A549 treated with GW870086 at 1 μM for 4 hours (cell line): ENCODE results near the gene UBA52. TPM values are rescaled to one million over a fixed set of nuclear protein-coding genes. Genes with fewer than 3 reads are reported as not detected.

ENCODE experiments used
- total RNA-seq: library from RNA; stranded (reverse); fragments of 200-300 nt; extraction: Qiagen RNA extraction; gene quantifications from 5 replicates; pipeline ENCODE4 v1.2.3, GENCODE V29; 2022; ENCODE audit warnings: low read depth

The UBA52 gene
- 1,104 to 1,219 TPM (median 1,137 TPM) in 5 replicates for total RNA-seq

GRCh38 chr19:18571564-18572344 is at the start of gene UBA52:
TSS of gene UBA52 (plus strand) at chr19:18571857. CDS start at chr19:18573301, 1,444 bp downstream.

DNA sequence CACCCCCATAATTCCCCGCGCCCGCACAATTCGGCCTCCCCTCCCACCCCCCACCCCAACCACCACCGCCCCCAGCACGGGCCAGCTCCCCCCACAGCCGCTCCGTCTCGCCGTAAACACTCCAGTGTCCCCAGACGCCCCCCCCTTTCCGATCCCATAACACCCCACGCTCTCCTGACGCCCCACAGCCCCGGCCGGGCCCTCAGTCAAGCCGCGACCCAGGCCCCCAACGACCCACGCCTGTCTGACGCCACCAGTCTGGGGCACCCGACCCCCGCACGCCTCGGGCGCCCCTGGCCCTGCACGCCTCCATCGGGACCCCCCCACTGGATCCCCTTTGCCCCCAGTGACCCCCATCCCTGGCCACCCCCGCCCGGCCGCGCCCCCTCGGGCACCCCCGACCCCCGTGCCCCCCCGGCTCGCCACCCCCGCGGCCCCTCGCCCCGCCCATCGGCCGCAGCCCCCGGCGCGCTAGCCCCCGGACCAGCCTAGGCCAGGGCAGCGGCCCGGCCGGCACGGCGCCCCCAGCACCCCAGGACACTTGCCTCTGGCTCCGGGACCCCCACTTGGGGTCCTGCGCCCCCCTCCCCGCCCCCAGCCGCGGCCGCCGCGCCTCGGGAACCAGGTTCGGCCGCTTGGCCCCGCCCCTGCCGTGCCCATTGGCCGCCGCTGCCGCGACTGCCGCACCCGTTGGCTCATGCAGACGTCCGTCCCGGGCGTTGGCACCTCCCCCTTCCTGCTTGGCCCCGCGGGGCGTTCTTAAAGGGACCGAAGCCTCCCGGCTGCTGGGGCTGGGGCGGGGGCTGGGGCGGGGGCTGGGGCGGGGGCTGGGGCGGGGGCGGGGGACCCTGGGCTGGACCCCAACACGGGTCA is 28.5 kb upstream of the UBA52 start, which contains the start of gene FKBP8:
FKBP8 (minus strand) TSS at position 633 of the 873 bp plus-strand sequence. CDS start 1,603 bp downstream, outside the sequence.

GRCh38 chr19:18557411-18558201 is 14.1 kb upstream of the UBA52 start, which contains the start of gene KXD1:
TSS of gene KXD1 (plus strand) at chr19:18557870. CDS start at chr19:18562057, 4,187 bp downstream.

GRCh38 chr19:18588611-18589379 is 17.1 kb downstream of the UBA52 start, which contains the start of gene REX1BD:
TSS of gene REX1BD (plus strand) at chr19:18588798. CDS start at chr19:18588802, 4 bp downstream.

DNA sequence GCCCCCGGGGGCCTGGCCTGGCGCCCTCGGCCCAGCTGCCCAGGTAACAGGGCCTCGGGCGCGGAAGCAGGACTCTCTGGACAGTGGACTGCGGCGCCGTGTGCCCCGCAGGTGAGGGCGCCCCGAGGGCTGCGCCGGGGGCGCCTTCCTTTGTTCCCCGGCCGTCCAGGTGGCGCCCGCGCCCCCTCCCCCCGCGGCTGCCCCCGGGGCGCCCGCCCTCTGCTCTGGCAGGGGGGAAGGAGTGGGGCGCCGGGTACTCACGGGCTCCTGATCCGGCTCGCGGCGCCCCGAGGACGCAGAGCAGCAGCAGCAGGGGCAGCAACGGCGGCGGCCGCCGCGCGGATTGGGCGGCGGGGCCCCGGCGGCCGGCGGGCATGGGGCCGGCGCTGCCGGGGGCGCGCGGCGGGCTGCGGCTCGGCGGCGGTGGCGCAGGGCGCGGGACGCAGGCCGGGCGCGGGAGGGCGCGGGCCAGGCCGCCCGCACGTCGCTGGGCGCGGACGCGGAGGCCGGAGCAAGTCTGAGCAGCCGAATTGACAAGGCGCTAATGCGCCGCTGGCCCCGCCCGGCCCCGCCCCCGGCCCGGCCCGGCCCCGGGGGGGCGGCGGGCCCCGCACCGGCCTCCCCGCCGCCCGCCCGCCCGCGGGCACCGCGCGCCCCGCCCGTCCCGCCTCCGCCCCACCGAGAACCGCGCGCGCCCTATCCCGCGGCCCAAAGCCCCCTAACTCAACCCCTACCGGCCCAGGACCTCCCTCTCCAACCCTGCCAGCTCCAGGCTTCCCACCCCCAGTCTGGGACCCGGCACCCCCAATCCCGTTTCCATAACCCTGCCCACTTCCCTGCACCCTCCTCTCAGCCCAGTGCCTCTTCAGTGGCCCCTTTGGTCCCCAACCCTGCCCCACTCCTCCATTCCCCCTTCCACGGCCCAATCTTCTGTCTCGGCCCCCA is 34.9 kb downstream of the UBA52 start, which contains the start of gene CRLF1:
CRLF1 (minus strand) TSS at position 519 of the 945 bp plus-strand sequence; CDS start at position 376, 143 bp downstream.

DNA sequence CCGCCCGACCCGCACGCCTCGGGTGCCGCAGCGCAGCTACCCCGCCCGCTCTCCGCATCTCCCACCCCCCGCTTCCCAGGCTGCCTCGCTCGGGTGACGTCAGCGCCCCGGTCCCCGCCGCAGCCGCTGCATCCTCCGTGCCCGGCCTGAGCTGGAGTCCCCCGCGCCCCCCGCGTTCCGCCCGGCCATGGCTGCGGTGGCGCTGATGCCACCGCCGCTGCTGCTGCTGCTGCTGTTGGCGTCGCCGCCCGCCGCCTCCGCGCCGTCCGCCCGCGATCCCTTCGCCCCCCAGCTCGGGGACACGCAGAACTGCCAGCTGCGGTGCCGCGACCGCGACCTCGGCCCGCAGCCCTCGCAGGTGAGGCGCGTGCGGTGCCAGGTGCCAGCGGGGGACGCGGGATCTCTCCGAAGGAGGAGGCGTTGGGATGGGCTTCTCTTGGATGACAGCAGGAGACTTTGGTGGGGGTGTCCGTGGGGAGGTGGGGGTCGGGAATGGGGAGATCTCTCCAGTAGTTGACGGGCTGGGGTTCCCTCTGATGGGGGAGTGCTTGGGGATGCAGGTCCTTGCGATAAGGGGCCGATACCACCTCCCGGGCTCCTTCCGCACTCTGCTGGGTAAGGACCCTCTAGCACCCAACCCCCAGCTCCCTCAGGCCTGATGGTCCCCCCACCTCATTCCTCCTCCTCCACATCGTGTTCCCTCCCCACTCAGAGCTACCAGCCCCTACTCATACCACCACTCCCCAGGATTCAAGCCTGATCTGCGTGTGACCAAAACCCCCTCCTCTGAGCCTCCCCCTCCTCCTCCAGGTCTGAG is 41.3 kb downstream of the UBA52 start, which contains the start of gene TMEM59L:
TMEM59L (plus strand) TSS at position 99 of the 817 bp plus-strand sequence; CDS start at position 188, 89 bp downstream.

Other genes with a start within 250 kb of the UBA52 start
- gene LSM4, start 248.8 kb upstream of the UBA52 start, total RNA-seq, result 212 to 250 TPM (median 232 TPM) in 5 replicates
- 1.8 to 3.6 TPM (median 2.7 TPM) in 5 replicates for gene PGPEP1, start 231.3 kb upstream of the UBA52 start, total RNA-seq
- 20.9 to 43.1 TPM (median 31.3 TPM) in 5 replicates for gene GDF15, start 185.7 kb upstream of the UBA52 start, total RNA-seq
- not detected in 5 replicates for gene LRRC25, start 174.2 kb upstream of the UBA52 start, total RNA-seq
- 30.1 to 52.2 TPM (median 50.3 TPM) in 5 replicates for gene SSBP4, start 152.5 kb upstream of the UBA52 start, total RNA-seq
- 30.3 to 46.1 TPM (median 41.6 TPM) in 5 replicates for gene ISYNA1, start 133.7 kb upstream of the UBA52 start, total RNA-seq
- 4.1 to 5.6 TPM (median 5.1 TPM) in 5 replicates for gene ELL, start 49.8 kb upstream of the UBA52 start, total RNA-seq
- gene FKBP8, start 28.3 kb upstream of the UBA52 start, total RNA-seq, result 120 to 150 TPM (median 146 TPM) in 5 replicates
- gene KXD1, start 14.0 kb upstream of the UBA52 start, total RNA-seq, result 79.5 to 112 TPM (median 101 TPM) in 5 replicates
- 46.5 to 56.7 TPM (median 56.3 TPM) in 5 replicates for gene REX1BD, start 16.9 kb downstream of the UBA52 start, total RNA-seq
- 2.5 to 5.2 TPM (median 3.6 TPM) in 5 replicates for gene CRLF1, start 34.9 kb downstream of the UBA52 start, total RNA-seq
- gene TMEM59L, start 41.0 kb downstream of the UBA52 start, total RNA-seq, result 3.8 to 6.1 TPM (median 5.8 TPM) in 5 replicates
- 2.3 to 3.4 TPM (median 3.4 TPM) in 5 replicates for gene KLHL26, start 65.2 kb downstream of the UBA52 start, total RNA-seq
- 2.5 to 4.1 TPM (median 3.6 TPM) in 5 replicates for gene CRTC1, start 111.8 kb downstream of the UBA52 start, total RNA-seq
- 0.06 to 0.16 TPM (median 0.08 TPM) in 5 replicates for gene COMP, start 219.4 kb downstream of the UBA52 start, total RNA-seq